HG02610 (cell line): ENCODE measurements around the gene PRKAG2.

ENCODE experiments used
- ATAC-seq: cut with Tn5 transposase; IDR thresholded peaks from one replicate; pipeline ENCODE4 v1.9.1; 2021; ENCODE audit warnings: mild to moderate bottlenecking, moderate library complexity; ENCODE audit not compliant: unreplicated experiment

PRKAG2 gene

GRCh38 chr7:151732292-151732691 is 144.6 kb downstream of the PRKAG2 start:
- no peak for ATAC-seq

- ATAC-seq: no peak
These were observed 145.9 kb downstream of the PRKAG2 start for GRCh38 chr7:151731022-151731441.

GRCh38 chr7:151730591-151730990 is 146.3 kb downstream of the PRKAG2 start:
- no peak for ATAC-seq

GRCh38 chr7:151729521-151729921 is 147.4 kb downstream of the PRKAG2 start:
- ATAC-seq: no peak

GRCh38 chr7:151728746-151729145 is 148.2 kb downstream of the PRKAG2 start:
- ATAC-seq: no peak

GRCh38 chr7:151728286-151728660 is 148.6 kb downstream of the PRKAG2 start:
- no peak for ATAC-seq

- no peak for ATAC-seq
These were observed 149.2 kb downstream of the PRKAG2 start for GRCh38 chr7:151727579-151728285.

- ATAC-seq: no peak
These were observed 150.0 kb downstream of the PRKAG2 start for GRCh38 chr7:151726652-151727578.

- ATAC-seq: no peak
These were observed 150.9 kb downstream of the PRKAG2 start for GRCh38 chr7:151725844-151726651.

- ATAC-seq: no peak
These were observed 151.9 kb downstream of the PRKAG2 start for GRCh38 chr7:151724920-151725584.

GRCh38 chr7:151724250-151724915 is 152.5 kb downstream of the PRKAG2 start:
- no peak for ATAC-seq

- no peak for ATAC-seq
These were observed 153.6 kb downstream of the PRKAG2 start for GRCh38 chr7:151723321-151723720.

GRCh38 chr7:151722533-151722932 is 154.4 kb downstream of the PRKAG2 start:
- no peak for ATAC-seq

GRCh38 chr7:151721694-151722093 is 155.2 kb downstream of the PRKAG2 start:
- no peak for ATAC-seq

- ATAC-seq: no peak
These were observed 155.7 kb downstream of the PRKAG2 start for GRCh38 chr7:151721236-151721635.

- no peak for ATAC-seq
These were observed 156.6 kb downstream of the PRKAG2 start for GRCh38 chr7:151720280-151720679.

- ATAC-seq: no peak
These were observed 157.0 kb downstream of the PRKAG2 start for GRCh38 chr7:151719897-151720242.

GRCh38 chr7:151719031-151719896 is 157.7 kb downstream of the PRKAG2 start:
- no peak for ATAC-seq

GRCh38 chr7:151717918-151718317 is 159.0 kb downstream of the PRKAG2 start:
- ATAC-seq: no peak
